Activated CD8-positive, alpha-beta T cell treated with anti-CD3 and anti-CD28 coated beads, Interleukin-2, amount 10 ng/mL, durations not matched to agents 7 days and 5 days (primary cell): ENCODE data around the gene SRPK2. TPM values are rescaled to one million over a fixed set of nuclear protein-coding genes. Genes with fewer than 3 reads are reported as not detected.

Experiments used
- ATAC-seq: fragments of 150-1000 bp; cut with Tn5 transposase; one replicate; pipeline ENCODE4 v1.10.0; 2021; ENCODE audit warnings: moderate library complexity
- CTCF ChIA-PET: fragments of 350-600 bp; sonication (Branson Sonifier 250); formaldehyde crosslinking; loops from one replicate; lab custom pipeline; 2021; ENCODE audit warnings: antibody characterized with exemption; lab: Charles Lee
- POLR2A ChIA-PET: fragments of 350-600 bp; sonication (Branson Sonifier 250); formaldehyde crosslinking; loops from one replicate; lab custom pipeline; 2021; ENCODE audit warnings: antibody characterized with exemption; lab: Charles Lee
- DNase-seq: peaks from one replicate; pipeline ENCODE4 v3.0.0-alpha.2; 2020
- H3K27ac Mint-ChIP-seq: one replicate; pipeline ENCODE4 v1.8.0; 2021; ENCODE audit warnings: mild to moderate bottlenecking, mixed read lengths
- H3K27me3 Mint-ChIP-seq: one replicate; pipeline ENCODE4 v1.8.0; 2021; ENCODE audit warnings: low read depth, mixed read lengths
- H3K36me3 Mint-ChIP-seq: one replicate; pipeline ENCODE4 v1.8.0; 2021; ENCODE audit warnings: low read depth, mixed read lengths
- H3K4me1 Mint-ChIP-seq: one replicate; pipeline ENCODE4 v1.8.0; 2021; ENCODE audit warnings: low read depth, mixed read lengths
- H3K4me3 Mint-ChIP-seq: one replicate; pipeline ENCODE4 v1.8.0; 2021; ENCODE audit warnings: mild to moderate bottlenecking, mixed read lengths
- H3K9me3 Mint-ChIP-seq: one replicate; pipeline ENCODE4 v1.8.0; 2022; ENCODE audit warnings: mixed read lengths; ENCODE audit not compliant: insufficient read depth
- total RNA-seq, 2 experiments: library from RNA; stranded (reverse); gene quantifications; one replicate each; pipeline ENCODE4 v1.2.3, GENCODE V29; 2021

SRPK2 gene
- total RNA-seq, 2 experiments from 2014 or later: 34.5 to 35.9 TPM

- H3K4me1 Mint-ChIP-seq: no peaks in the 10 kb centered on the region
- no peaks in the 10 kb centered on the region for H3K27me3 Mint-ChIP-seq
- H3K27ac Mint-ChIP-seq: no peak overlapping the region
- H3K36me3 Mint-ChIP-seq: peaks cover 3% of the 10 kb centered on the region
- DNase-seq (no peak), ATAC-seq (no peak)
- no peak overlapping the region for H3K4me3 Mint-ChIP-seq
- POLR2A ChIA-PET: no interaction called here
- H3K9me3 Mint-ChIP-seq: no peaks in the 10 kb centered on the region
- CTCF ChIA-PET: no interaction called here
These were observed 215.1 kb downstream of the SRPK2 start for GRCh38 chr7:105173586-105173985.

- no peak for ATAC-seq
- Mint-ChIP-seq H3K4me1 (no peaks in the 10 kb centered on the region), H3K9me3 (no peaks in the 10 kb centered on the region), H3K36me3 (peaks cover 41% of the 10 kb centered on the region), H3K27me3 (no peaks in the 10 kb centered on the region), H3K27ac (no peak overlapping the region), H3K4me3 (no peak overlapping the region)
- ChIA-PET CTCF (no interaction called here), POLR2A (no interaction called here)
- DNase-seq: no peak
These were observed 224.0 kb downstream of the SRPK2 start for GRCh38 chr7:105164751-105165150.

GRCh38 chr7:105163718-105164117 lies 225.0 kb downstream of the SRPK2 start:
- no peaks in the 10 kb centered on the region for H3K27me3 Mint-ChIP-seq
- DNase-seq (no peak), ATAC-seq (no peak)
- CTCF ChIA-PET: no interaction called here
- POLR2A ChIA-PET: no interaction called here
- no peak overlapping the region for H3K27ac Mint-ChIP-seq
- H3K9me3 Mint-ChIP-seq: no peaks in the 10 kb centered on the region
- H3K4me3 Mint-ChIP-seq: no peak overlapping the region
- peaks cover 40% of the 10 kb centered on the region for H3K36me3 Mint-ChIP-seq
- H3K4me1 Mint-ChIP-seq: no peaks in the 10 kb centered on the region

GRCh38 chr7:105161366-105161765 lies 227.4 kb downstream of the SRPK2 start:
- Mint-ChIP-seq H3K4me1 (no peaks in the 10 kb centered on the region), H3K27ac (no peak overlapping the region), H3K9me3 (no peaks in the 10 kb centered on the region), H3K36me3 (peaks cover 26% of the 10 kb centered on the region), H3K4me3 (no peak overlapping the region), H3K27me3 (no peaks in the 10 kb centered on the region)
- ATAC-seq (no peak), DNase-seq (no peak)
- POLR2A ChIA-PET: no interaction called here
- CTCF ChIA-PET: interaction anchor here (0.6 kb wide), 1 partner anchor 18 kb away, joined by 3 read pairs; no protein-coding TSS in a partner anchor

GRCh38 chr7:105157278-105157677 lies 231.4 kb downstream of the SRPK2 start:
- no peak overlapping the region for H3K4me3 Mint-ChIP-seq
- no peak overlapping the region for H3K27ac Mint-ChIP-seq
- no peaks in the 10 kb centered on the region for H3K4me1 Mint-ChIP-seq
- no peak for DNase-seq
- H3K36me3 Mint-ChIP-seq: peaks cover 6% of the 10 kb centered on the region
- H3K27me3 Mint-ChIP-seq: no peaks in the 10 kb centered on the region
- no peak for ATAC-seq
- no peaks in the 10 kb centered on the region for H3K9me3 Mint-ChIP-seq
- ChIA-PET CTCF (no interaction called here), POLR2A (no interaction called here)

- Mint-ChIP-seq H3K4me3 (no peak overlapping the region), H3K9me3 (no peaks in the 10 kb centered on the region), H3K27me3 (no peaks in the 10 kb centered on the region), H3K4me1 (no peaks in the 10 kb centered on the region), H3K36me3 (peaks cover 6% of the 10 kb centered on the region), H3K27ac (no peak overlapping the region)
- DNase-seq (no peak), ATAC-seq (no peak)
- ChIA-PET CTCF (no interaction called here), POLR2A (no interaction called here)
These were observed 232.0 kb downstream of the SRPK2 start for GRCh38 chr7:105156731-105157130.

- no peak overlapping the region for H3K4me3 Mint-ChIP-seq
- no peak overlapping the region for H3K27ac Mint-ChIP-seq
- H3K36me3 Mint-ChIP-seq: peaks cover 6% of the 10 kb centered on the region
- ChIA-PET CTCF (interaction anchor here (0.9 to 1.3 kb wide), 3 partner anchors 12 to 276 kb away, joined by 3 to 4 read pairs (median 3); no protein-coding TSS in a partner anchor), POLR2A (no interaction called here)
- ATAC-seq: no peak
- H3K27me3 Mint-ChIP-seq: no peaks in the 10 kb centered on the region
- no peak for DNase-seq
- peaks cover 3% of the 10 kb centered on the region for H3K4me1 Mint-ChIP-seq
- H3K9me3 Mint-ChIP-seq: no peaks in the 10 kb centered on the region
These were observed 234.6 kb downstream of the SRPK2 start for GRCh38 chr7:105154084-105154483.

GRCh38 chr7:105153531-105153930 lies 235.2 kb downstream of the SRPK2 start:
- DNase-seq (no peak), ATAC-seq (no peak)
- Mint-ChIP-seq H3K27ac (no peak overlapping the region), H3K9me3 (no peaks in the 10 kb centered on the region), H3K4me3 (no peak overlapping the region), H3K27me3 (no peaks in the 10 kb centered on the region), H3K4me1 (peaks cover 3% of the 10 kb centered on the region), H3K36me3 (peaks cover 5% of the 10 kb centered on the region)
- ChIA-PET POLR2A (interaction anchor here (1.0 kb wide), 1 partner anchor 180 kb away, joined by 4 read pairs; no protein-coding TSS in a partner anchor), CTCF (interaction anchor here (0.6 to 1.3 kb wide), 9 partner anchors 12 to 276 kb away, joined by 3 to 6 read pairs (median 3); no protein-coding TSS in a partner anchor)

- Mint-ChIP-seq H3K36me3 (peaks cover 5% of the 10 kb centered on the region), H3K9me3 (no peaks in the 10 kb centered on the region), H3K4me1 (peaks cover 3% of the 10 kb centered on the region), H3K27me3 (no peaks in the 10 kb centered on the region), H3K27ac (no peak overlapping the region), H3K4me3 (no peak overlapping the region)
- no peak for ATAC-seq
- no peak for DNase-seq
- POLR2A ChIA-PET: no interaction called here
- CTCF ChIA-PET: no interaction called here
These were observed 237.6 kb downstream of the SRPK2 start for GRCh38 chr7:105151152-105151551.

GRCh38 chr7:105149827-105150226 lies 238.9 kb downstream of the SRPK2 start:
- ChIA-PET POLR2A (interaction anchor here (0.5 kb wide), 1 partner anchor 171 kb away, joined by 3 read pairs; no protein-coding TSS in a partner anchor), CTCF (interaction anchor here (0.9 kb wide), 1 partner anchor 203 kb away, joined by 3 read pairs; no protein-coding TSS in a partner anchor)
- ATAC-seq (no peak), DNase-seq (no peak)
- peaks cover 3% of the 10 kb centered on the region for H3K4me1 Mint-ChIP-seq
- H3K27me3 Mint-ChIP-seq: no peaks in the 10 kb centered on the region
- no peaks in the 10 kb centered on the region for H3K9me3 Mint-ChIP-seq
- H3K36me3 Mint-ChIP-seq: no peaks in the 10 kb centered on the region
- no peak overlapping the region for H3K27ac Mint-ChIP-seq
- no peak overlapping the region for H3K4me3 Mint-ChIP-seq

- H3K27ac Mint-ChIP-seq: no peak overlapping the region
- POLR2A ChIA-PET: no interaction called here
- H3K9me3 Mint-ChIP-seq: no peaks in the 10 kb centered on the region
- DNase-seq (no peak), ATAC-seq (no peak)
- H3K36me3 Mint-ChIP-seq: peaks cover 11% of the 10 kb centered on the region
- H3K27me3 Mint-ChIP-seq: no peaks in the 10 kb centered on the region
- CTCF ChIA-PET: interaction anchor here (0.8 kb wide), 1 partner anchor 390 kb away, joined by 3 read pairs; no protein-coding TSS in a partner anchor
- H3K4me1 Mint-ChIP-seq: no peaks in the 10 kb centered on the region
- H3K4me3 Mint-ChIP-seq: no peak overlapping the region
These were observed 247.7 kb downstream of the SRPK2 start for GRCh38 chr7:105141068-105141467.

GRCh38 chr7:105139381-105139780 lies 249.3 kb downstream of the SRPK2 start:
- ATAC-seq (no peak), DNase-seq (no peak)
- Mint-ChIP-seq H3K9me3 (no peaks in the 10 kb centered on the region), H3K27ac (no peak overlapping the region), H3K4me3 (no peak overlapping the region), H3K36me3 (peaks cover 8% of the 10 kb centered on the region), H3K4me1 (no peaks in the 10 kb centered on the region), H3K27me3 (no peaks in the 10 kb centered on the region)
- ChIA-PET CTCF (interaction anchor here (1.1 kb wide), 1 partner anchor 450 kb away, joined by 3 read pairs; no protein-coding TSS in a partner anchor), POLR2A (no interaction called here)
